Motor neuron (in vitro differentiated cells): ENCODE results near the gene COL27A1. TPM values are rescaled to one million over a fixed set of nuclear protein-coding genes. Genes with fewer than 3 reads are reported as not detected.

Source experiments
- ATAC-seq, 8 experiments: fragments of 200-7000 bp; cut with Tn5 transposase; replicated peaks in 6 of 8; 2 replicates each; pipeline ENCODE4 v1.8.0; 2021; ENCODE audit warnings: mild to moderate bottlenecking in 8 of 8, moderate library complexity in 8 of 8
- H3K27ac ChIP-seq, 2 donors: fragments of 250-450 bp; sonication (Bioruptor Pico); 2 replicates each; pipeline ENCODE4 v1.9.0; 2021; ENCODE audit warnings: antibody characterized with exemption in 2 of 2, mild to moderate bottlenecking in 2 of 2, moderate library complexity in 1 of 2
- H3K4me1 ChIP-seq, 2 donors: fragments of 250-450 bp; sonication (Bioruptor Pico); replicated peaks in 1 of 2; 2 replicates each; pipeline ENCODE4 v1.6.1; 2021; ENCODE audit warnings: antibody characterized with exemption in 2 of 2, mild to moderate bottlenecking in 2 of 2, moderate library complexity in 1 of 2
- H3K4me3 ChIP-seq, 5 donors: fragments of 250-450 bp; sonication (Bioruptor Pico); 2 replicates each; pipeline ENCODE4 v1.9.0; 2021; ENCODE audit warnings: antibody characterized with exemption in 5 of 5, mild to moderate bottlenecking in 5 of 5, moderate library complexity in 4 of 5
- WGBS, 10 experiments: fragments of 450-650 bp; shearing (Covaris generic); methylation state at CpG; one replicate each; pipeline ENCODE4 v1.0.0; 2022; 5-methylcytosine and 5-hydroxymethylcytosine counted together
- in situ Hi-C, 9 experiments: fragments of 400-800 bp; cut with MboI; loops; one replicate each; pipeline ENCODE4 v1.15.0; 2021; ENCODE audit warnings: low sequenced_read_pairs in 9 of 9, low pct_unique_long_range_greater_than_20kb in 2 of 9; ENCODE audit not compliant: unreplicated experiment in 9 of 9
- total RNA-seq, 8 experiments: library from RNA; unstranded; fragments of 300-600 nt; gene quantifications; 2 replicates each; pipeline versions ENCODE4 v1.2.3 to v1.2.4, GENCODE V29; 2022

COL27A1 gene
- total RNA-seq, 8 experiments from 2014 or later, result 0.54 to 40.3 (median 4.2) TPM

GRCh38 chr9:114167591-114168091, 12.3 kb downstream of the COL27A1 start:
- WGBS, 10 experiments, result 86 to 96% (median 93%) methylated on average over 3 to 8 of the region's 34 CpGs; no CpG with 5 or more reads in 7 of the 10 experiments
- no peak for ATAC-seq
- in situ Hi-C loops, result no loop called here
- Histone ChIP-seq H3K4me1 (peaks cover 19 to 33% of the 10 kb centered on the region in 2 donors), H3K27ac (no peak overlapping the region), H3K4me3 (no peak overlapping the region)

GRCh38 chr9:114168281-114169028, 13.1 kb downstream of the COL27A1 start:
- Histone ChIP-seq H3K27ac (no peak overlapping the region), H3K4me1 (peaks cover 21 to 33% of the 10 kb centered on the region in 2 donors), H3K4me3 (no peak overlapping the region)
- 60 to 100% (median 95%) methylated on average over 2 to 9 of the region's 22 CpGs; no CpG with 5 or more reads in 3 of the 10 experiments for WGBS, 10 experiments
- ATAC-seq, result no peak
- in situ Hi-C loops, result no loop called here

- H3K4me1 ChIP-seq, result peaks cover 17 to 27% of the 10 kb centered on the region in 2 donors
- WGBS, 10 experiments, result 52 to 100% (median 80%) methylated on average over 1 to 5 of the region's 23 CpGs; no CpG with 5 or more reads in 3 of the 10 experiments
- peak in 1 of 8 experiments; percentile 19 for ATAC-seq
- in situ Hi-C loops, result no loop called here
- no peak overlapping the region for H3K4me3 ChIP-seq
- H3K27ac ChIP-seq, result no peak overlapping the region
These were observed 14.0 kb downstream of the COL27A1 start for GRCh38 chr9:114169029-114169951.

GRCh38 chr9:114169952-114170770, 14.8 kb downstream of the COL27A1 start:
- H3K27ac ChIP-seq, result no peak overlapping the region
- WGBS, 10 experiments, result 63 to 100% (median 86%) methylated on average over 1 to 10 of the region's 22 CpGs; no CpG with 5 or more reads in 2 of the 10 experiments
- no peak for ATAC-seq
- in situ Hi-C loops, result no loop called here
- no peak overlapping the region for H3K4me3 ChIP-seq
- peaks cover 19 to 29% of the 10 kb centered on the region in 2 donors for H3K4me1 ChIP-seq

- WGBS, 10 experiments, result 67 to 100% (median 90%) methylated on average over 2 to 5 of the region's 11 CpGs; no CpG with 5 or more reads in 2 of the 10 experiments
- H3K4me3 ChIP-seq, result no peak overlapping the region
- H3K27ac ChIP-seq, result no peak overlapping the region
- no peak for ATAC-seq
- in situ Hi-C loops, result no loop called here
- peaks cover 23 to 32% of the 10 kb centered on the region in 2 donors for H3K4me1 ChIP-seq
These were observed 15.6 kb downstream of the COL27A1 start for GRCh38 chr9:114170771-114171461.

GRCh38 chr9:114171500-114171899, 16.2 kb downstream of the COL27A1 start:
- H3K4me3 ChIP-seq, result no peak overlapping the region
- in situ Hi-C loops, result no loop called here
- no peak for ATAC-seq
- 100% methylated on average over 2 to 4 of the region's 7 CpGs; no CpG with 5 or more reads in 5 of the 10 experiments for WGBS, 10 experiments
- peaks cover 25 to 35% of the 10 kb centered on the region in 2 donors for H3K4me1 ChIP-seq
- H3K27ac ChIP-seq, result no peak overlapping the region

GRCh38 chr9:114172981-114173833, 17.9 kb downstream of the COL27A1 start:
- Histone ChIP-seq H3K27ac (no peak overlapping the region), H3K4me1 (peaks cover 32 to 37% of the 10 kb centered on the region in 2 donors), H3K4me3 (no peak overlapping the region)
- peak in 4 of 8 experiments; percentile 33 to 55 (median 50) for ATAC-seq
- in situ Hi-C loops, result no loop called here
- 42 to 100% (median 69%) methylated on average over 1 to 9 of the region's 20 CpGs; no CpG with 5 or more reads in 1 of the 10 experiments for WGBS, 10 experiments

GRCh38 chr9:114174557-114174875, 19.2 kb downstream of the COL27A1 start:
- 40 to 100% (median 50%) methylated on average over 1 to 2 of the region's 3 CpGs; no CpG with 5 or more reads in 7 of the 10 experiments for WGBS, 10 experiments
- in situ Hi-C loops, result no loop called here
- H3K4me3 ChIP-seq, result no peak overlapping the region
- no peak overlapping the region for H3K27ac ChIP-seq
- peaks cover 32 to 35% of the 10 kb centered on the region in 2 donors for H3K4me1 ChIP-seq
- ATAC-seq, result no peak

GRCh38 chr9:114174876-114175771, 19.8 kb downstream of the COL27A1 start:
- 60% methylated on average over 1 of the region's 26 CpGs; no CpG with 5 or more reads in 9 of the 10 experiments for WGBS, 10 experiments
- in situ Hi-C loops, result no loop called here
- Histone ChIP-seq H3K27ac (peak overlapping the region in 1 of 2 donors; percentile 20), H3K4me3 (no peak overlapping the region), H3K4me1 (peaks cover 29 to 31% of the 10 kb centered on the region in 2 donors)
- ATAC-seq, result peak; percentile 34 to 93 (median 76)

- in situ Hi-C loops, result no loop called here
- Histone ChIP-seq H3K4me3 (no peak overlapping the region), H3K27ac (no peak overlapping the region), H3K4me1 (peaks cover 32 to 33% of the 10 kb centered on the region in 2 donors)
- 15 to 80% (median 60%) methylated on average over 1 to 7 of the region's 11 CpGs; no CpG with 5 or more reads in 3 of the 10 experiments for WGBS, 10 experiments
- ATAC-seq, result no peak
These were observed 21.4 kb downstream of the COL27A1 start for GRCh38 chr9:114176624-114177291.
